ENCODE results near the gene MPIG6B.

MPIG6B gene

DNA sequence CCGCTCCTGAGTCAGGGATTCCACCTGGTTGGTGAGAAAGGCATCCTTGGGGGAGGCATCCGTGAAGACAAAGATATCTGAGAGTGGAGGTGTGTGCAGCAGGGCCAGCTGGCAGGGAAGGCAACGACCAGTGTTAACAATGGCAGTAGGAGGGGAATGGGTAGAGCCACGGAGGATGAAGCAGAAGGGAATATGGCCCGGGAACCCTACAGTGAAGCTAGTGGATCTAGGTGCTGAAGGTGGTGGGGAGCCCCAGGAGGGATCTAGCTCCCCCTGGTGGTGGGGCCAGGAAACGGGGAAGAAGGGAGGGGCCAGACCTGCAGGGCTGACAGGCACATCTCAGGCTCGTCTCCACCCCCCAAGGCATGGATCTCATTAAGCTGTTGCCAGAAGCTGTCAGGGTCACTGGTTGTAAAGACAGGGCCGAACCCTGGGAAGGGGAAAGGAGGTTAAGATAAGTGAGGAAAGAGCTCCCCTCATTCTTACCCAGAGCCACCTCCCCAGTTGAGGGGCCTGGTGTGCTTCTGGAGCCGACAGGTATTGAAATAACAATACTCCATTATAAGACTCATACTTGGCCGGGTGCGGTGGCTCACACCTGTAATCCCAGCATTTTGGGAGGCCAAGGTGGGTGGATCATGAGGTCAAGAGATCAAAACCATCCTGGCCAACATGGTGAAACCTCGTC lies 46.7 kb downstream of the MPIG6B start:
- peak; percentile 96 for DNase-seq

DNA sequence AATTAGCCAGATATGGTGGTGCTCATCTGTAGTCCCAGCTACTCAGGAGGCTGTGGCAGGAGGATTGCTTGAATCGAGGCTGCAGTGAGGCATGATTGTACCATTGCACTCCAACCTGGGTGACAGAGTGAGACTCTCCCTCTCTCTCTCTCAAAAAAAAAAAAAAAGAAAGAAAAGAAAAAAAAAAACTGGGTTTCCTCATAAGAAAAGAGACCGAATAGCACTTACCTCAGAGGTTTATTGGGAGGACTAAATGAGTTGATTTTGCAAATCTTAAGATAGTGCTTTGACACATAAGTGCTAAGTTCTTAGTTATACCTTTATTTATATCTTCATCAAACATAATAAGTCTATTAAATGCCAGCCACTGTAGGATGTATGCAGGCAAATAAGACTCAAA lies 47.7 kb downstream of the MPIG6B start:
- DNase-seq, result no peak

- no peak for DNase-seq
Measured at GRCh38 chr6:31771992-31772358, 48.8 kb downstream of the MPIG6B start.

DNA sequence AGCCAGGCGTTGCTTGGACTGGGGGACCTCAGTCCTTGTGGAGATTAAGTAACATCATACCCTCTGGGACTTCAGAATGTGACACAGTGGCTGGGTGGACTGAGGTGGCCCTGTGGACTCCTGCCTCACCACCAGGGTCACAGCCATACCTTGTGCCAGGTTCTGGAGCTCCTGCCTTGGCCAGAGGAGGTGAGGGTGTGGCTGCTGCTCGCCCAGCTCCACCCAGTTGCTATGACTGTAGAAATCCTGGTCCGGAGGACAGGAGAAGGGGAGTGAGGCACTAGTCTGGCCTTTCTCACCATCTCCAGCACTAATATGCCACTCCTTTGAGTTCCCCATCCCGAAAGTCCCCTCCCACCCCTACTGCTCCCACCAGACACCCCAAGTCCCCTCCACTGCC lies 52.0 kb downstream of the MPIG6B start:
- DNase-seq, result no peak

DNA sequence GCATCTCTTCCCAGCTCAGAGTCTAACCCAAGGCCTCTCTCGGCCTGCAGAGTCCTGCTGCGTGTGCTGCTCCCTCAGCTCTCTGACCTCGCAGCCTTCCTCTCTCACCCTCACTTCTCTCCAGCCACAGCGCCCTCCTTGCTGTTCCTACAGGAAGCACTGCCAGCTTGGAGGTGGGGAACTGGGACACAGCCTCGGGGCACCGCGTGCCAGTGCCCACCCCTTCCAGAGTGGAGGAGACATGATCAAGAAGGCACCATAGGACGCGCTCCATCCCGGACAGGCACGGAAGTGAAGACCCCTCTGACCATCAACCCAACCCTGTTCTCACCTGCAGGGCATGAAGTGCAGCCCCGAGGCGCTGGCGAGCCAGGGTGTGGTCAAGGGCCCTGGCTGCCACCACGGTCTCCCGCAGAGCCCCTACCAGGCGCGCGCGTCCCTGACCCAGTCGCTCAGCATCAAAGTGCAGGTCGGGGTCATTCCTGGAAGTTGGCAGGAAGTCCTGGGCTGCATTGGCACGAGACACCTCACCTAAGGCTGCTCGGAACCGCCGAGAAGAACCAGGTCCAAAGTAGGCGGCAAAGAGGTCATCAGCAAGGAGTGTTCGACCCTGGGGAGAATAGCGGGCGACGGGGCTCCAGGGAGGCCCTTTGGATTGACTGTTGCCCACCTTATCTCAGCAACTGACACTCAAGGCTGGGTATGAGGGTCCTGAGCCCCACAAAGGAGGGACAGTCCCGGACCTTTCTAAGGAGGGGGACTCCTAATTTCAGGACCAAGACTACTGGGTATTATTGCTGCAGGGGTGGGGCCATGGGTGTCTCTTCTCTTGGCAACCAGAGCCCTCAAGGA lies 52.7 kb downstream of the MPIG6B start:
- no peak for DNase-seq
